ENCODE measurements around the gene ARRDC4.

DNA sequence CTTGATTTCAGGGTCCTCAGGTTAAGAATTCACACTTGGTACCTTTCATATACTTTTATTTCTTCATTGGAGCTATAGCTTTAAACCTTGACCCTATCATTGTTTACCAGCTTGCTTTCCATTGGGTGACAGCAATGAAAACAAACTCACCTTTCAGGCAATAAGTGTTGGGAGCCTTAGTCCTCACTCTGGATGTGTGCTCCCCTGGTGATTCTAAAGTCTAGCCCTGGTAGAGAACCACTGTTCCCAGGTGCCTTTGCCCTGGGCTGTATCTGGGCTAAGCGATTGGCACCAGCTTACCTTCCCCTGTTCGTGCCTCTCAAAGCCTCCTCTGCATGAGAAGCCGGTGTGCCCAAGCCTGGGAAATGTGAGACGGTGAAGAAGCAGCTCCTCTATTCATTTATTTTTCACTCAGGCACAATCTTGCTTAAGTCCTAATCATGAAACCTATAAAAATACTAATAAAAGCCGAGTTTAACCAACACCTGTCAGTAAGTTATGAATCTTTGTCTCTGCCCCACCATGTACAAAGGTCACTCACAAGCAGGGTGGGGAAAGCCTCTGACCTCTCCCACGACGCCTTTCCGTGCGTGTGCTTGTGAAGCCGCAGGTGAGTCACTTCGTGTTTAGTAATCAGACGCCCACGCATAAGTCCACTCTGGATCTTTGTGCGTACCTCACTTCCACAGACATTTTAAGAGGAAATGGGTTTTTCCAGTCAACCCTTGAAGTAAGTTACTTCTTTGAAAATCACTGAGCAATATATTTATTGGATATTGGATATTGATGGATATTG, 12.8 kb upstream of the ARRDC4 start:
- no peak for TF ChIP-seq JUND (IDR thresholded peaks at IDR 0.05; ENCODE audit: low read length)
- no peak for TF ChIP-seq GTF2F1 (IDR thresholded peaks at IDR 0.05; ENCODE audit: borderline replicate concordance, low read depth, low read length)
- TF ChIP-seq, protein P1, sequence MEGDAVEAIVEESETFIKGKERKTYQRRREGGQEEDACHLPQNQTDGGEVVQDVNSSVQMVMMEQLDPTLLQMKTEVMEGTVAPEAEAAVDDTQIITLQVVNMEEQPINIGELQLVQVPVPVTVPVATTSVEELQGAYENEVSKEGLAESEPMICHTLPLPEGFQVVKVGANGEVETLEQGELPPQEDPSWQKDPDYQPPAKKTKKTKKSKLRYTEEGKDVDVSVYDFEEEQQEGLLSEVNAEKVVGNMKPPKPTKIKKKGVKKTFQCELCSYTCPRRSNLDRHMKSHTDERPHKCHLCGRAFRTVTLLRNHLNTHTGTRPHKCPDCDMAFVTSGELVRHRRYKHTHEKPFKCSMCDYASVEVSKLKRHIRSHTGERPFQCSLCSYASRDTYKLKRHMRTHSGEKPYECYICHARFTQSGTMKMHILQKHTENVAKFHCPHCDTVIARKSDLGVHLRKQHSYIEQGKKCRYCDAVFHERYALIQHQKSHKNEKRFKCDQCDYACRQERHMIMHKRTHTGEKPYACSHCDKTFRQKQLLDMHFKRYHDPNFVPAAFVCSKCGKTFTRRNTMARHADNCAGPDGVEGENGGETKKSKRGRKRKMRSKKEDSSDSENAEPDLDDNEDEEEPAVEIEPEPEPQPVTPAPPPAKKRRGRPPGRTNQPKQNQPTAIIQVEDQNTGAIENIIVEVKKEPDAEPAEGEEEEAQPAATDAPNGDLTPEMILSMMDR (IDR thresholded peaks at IDR 0.05; ENCODE audit: control extremely low read depth in 1 of 3, insufficient read depth in 1 of 3, low read depth in 1 of 3, low read length in 3 of 3), result no peak

All from H1 (cell line).